Measurements from ENCODE around the gene PPIL3.

DNA sequence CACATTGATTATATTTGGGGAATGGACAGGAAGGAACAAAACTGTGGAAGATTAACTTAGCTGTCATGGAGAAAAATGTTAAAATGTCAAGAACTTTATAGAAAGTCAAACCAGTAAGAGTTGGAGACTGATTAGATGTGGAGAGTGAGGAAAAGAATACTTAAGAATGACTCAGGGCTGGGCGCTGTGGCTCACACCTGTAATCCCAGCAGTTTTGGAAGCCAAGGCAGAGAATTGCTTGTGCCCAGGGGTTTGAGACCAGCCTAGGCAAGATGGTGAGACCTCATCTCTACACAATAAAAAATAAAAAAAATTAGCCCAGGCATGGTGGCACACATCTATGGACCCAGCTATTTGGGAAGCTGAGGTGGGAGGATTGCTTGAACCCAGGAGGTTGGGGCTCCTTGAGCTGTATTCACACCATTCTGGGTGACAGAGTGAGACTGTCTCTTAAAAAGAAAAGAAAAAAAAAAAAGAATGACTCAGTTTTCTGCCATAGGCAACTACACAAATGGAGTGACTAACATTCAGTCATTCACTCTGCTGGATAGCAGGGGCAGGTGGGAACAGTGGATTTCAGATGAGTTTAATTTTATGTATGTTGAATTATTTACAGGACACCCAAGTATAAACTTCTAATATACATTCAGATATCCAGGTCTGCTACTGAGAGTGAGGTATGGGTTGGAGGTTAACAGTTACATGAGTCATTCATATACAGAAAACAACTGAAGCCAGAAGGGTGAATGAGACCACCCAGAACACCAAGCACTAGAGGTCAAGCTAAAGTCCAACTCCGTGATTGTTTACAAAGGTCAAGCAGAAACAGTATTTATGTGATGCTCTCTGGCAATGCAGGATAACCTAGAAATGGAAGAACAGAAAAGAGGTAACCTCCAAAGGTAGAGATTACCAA is 40.7 kb upstream of the PPIL3 start:
- TF ChIP-seq POLR2AphosphoS5 (IDR thresholded peaks at IDR 0.05) = no peak
- TF ChIP-seq, protein P1, sequence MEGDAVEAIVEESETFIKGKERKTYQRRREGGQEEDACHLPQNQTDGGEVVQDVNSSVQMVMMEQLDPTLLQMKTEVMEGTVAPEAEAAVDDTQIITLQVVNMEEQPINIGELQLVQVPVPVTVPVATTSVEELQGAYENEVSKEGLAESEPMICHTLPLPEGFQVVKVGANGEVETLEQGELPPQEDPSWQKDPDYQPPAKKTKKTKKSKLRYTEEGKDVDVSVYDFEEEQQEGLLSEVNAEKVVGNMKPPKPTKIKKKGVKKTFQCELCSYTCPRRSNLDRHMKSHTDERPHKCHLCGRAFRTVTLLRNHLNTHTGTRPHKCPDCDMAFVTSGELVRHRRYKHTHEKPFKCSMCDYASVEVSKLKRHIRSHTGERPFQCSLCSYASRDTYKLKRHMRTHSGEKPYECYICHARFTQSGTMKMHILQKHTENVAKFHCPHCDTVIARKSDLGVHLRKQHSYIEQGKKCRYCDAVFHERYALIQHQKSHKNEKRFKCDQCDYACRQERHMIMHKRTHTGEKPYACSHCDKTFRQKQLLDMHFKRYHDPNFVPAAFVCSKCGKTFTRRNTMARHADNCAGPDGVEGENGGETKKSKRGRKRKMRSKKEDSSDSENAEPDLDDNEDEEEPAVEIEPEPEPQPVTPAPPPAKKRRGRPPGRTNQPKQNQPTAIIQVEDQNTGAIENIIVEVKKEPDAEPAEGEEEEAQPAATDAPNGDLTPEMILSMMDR (IDR thresholded peaks at IDR 0.05) = no peak

All from breast epithelium (tissue), 3 donors.